WERI-Rb-1 (cell line): ENCODE data around the gene CUEDC2.
A peak's percentile ranks its signal among the peaks of the same experiment; 100 is the strongest.

Source experiments
- DNase-seq: peaks from one replicate; pipeline ENCODE4 v3.0.0-alpha.2; 2020
- H3K27ac ChIP-seq: fragments of 250-450 bp; sonication (Bioruptor Pico); 2 replicates; pipeline ENCODE4 v1.5.1; 2020; ENCODE audit warnings: mild to moderate bottlenecking, moderate library complexity
- H3K27me3 ChIP-seq: fragments of 250-450 bp; sonication (Bioruptor Pico); 2 replicates; pipeline ENCODE4 v1.5.1; 2021; ENCODE audit warnings: mild to moderate bottlenecking, low read depth, moderate library complexity; ENCODE audit not compliant: insufficient read depth, severe bottlenecking
- H3K36me3 ChIP-seq: fragments of 250-450 bp; sonication (Bioruptor Pico); 2 replicates; pipeline ENCODE4 v1.5.1; 2020; ENCODE audit warnings: mild to moderate bottlenecking, moderate library complexity
- H3K4me3 ChIP-seq: 2 replicates; pipeline ENCODE4 v1.5.1; 2011; ENCODE audit warnings: low read depth, mild to moderate bottlenecking, control low read depth, low read length
- H3K9me3 ChIP-seq: fragments of 250-450 bp; sonication (Bioruptor Pico); 2 replicates; pipeline ENCODE4 v1.5.1; 2021; ENCODE audit warnings: mild to moderate bottlenecking, moderate library complexity; ENCODE audit not compliant: severe bottlenecking
- TF ChIP-seq, protein P1 (sequence below): IDR thresholded peaks from 2 replicates; pipeline ENCODE4 v1.5.1; 2011; ENCODE audit warnings: low read depth, mild to moderate bottlenecking, control low read depth, inconsistent platforms, low read length

Gene CUEDC2

DNA sequence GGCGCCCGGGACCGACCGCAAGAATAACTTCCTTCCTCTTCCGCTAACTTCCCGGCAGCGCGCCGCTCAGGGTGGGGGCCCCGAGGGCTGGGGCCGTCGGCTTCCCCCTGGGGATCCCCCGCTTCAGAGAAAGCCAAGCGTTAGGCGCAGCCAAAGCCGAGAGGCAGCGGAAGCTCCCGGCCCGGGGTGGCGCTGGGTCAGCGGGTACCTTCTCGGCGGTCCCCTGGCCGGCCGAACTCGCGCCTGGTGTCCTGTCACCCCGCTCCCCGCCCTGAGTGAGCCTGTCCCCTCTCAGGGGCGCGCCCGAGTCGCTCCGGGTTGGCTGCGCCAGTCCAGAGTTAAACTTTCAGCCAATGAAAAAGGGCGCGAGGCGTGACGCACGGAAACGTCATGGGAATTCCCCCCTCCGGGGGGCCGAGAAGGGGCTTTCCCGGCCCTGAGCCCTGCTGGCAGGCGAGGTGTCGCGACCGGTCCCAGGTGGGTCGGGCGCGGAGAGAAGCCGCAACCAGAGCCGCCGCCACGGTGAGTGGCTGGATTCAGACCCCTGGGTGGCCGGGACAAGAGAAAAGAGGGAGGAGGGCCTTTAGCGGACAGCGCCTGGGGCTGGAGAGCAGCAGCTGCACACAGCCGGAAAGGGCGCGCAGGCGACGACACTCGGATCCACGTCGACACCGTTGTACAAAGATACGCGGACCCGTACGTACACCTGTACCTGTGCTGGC, 38.1 kb downstream of the CUEDC2 start:
- peak; percentile 94 for DNase-seq

DNA sequence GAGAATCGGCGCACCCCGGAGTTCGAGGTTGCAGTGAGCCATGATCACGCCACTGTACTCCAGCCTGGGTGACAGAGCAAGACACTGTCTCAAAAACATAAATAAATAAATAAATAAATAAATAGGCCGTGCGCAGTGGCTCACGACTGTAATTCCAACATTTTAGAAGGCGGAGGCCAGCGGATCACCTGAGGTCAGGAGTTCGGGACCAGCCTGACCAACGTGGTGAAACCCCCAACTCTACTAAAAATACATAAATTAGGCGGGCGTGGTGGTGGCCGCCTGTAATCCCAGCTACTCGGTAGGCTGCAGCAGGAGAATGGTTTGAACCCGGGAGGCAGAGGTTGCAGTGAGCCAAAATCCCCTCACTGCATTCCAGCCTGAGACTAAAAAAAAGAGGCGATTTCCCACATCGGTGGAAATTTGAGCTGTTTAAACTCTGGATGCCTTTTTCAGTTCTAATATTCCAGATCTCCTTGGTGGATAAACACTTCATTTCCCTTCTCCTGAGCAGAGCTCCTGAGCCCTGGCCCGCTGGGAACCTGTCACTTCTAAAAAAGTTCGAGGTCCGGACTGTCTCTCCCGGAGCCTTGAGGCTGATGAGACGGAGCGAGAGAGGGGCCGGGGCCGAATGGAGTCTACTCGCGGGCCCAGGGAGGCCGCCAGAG, 38.8 kb downstream of the CUEDC2 start:
- TF ChIP-seq, protein P1, sequence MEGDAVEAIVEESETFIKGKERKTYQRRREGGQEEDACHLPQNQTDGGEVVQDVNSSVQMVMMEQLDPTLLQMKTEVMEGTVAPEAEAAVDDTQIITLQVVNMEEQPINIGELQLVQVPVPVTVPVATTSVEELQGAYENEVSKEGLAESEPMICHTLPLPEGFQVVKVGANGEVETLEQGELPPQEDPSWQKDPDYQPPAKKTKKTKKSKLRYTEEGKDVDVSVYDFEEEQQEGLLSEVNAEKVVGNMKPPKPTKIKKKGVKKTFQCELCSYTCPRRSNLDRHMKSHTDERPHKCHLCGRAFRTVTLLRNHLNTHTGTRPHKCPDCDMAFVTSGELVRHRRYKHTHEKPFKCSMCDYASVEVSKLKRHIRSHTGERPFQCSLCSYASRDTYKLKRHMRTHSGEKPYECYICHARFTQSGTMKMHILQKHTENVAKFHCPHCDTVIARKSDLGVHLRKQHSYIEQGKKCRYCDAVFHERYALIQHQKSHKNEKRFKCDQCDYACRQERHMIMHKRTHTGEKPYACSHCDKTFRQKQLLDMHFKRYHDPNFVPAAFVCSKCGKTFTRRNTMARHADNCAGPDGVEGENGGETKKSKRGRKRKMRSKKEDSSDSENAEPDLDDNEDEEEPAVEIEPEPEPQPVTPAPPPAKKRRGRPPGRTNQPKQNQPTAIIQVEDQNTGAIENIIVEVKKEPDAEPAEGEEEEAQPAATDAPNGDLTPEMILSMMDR, result peak; percentile 79; the same call in 1 of the 2 replicates
- H3K36me3 ChIP-seq, result peaks cover 8% of the 10 kb centered on the region; the same call in 1 of the 2 replicates
- H3K9me3 ChIP-seq, result no peaks in the 10 kb centered on the region
- no peak for DNase-seq
- no peaks in the 10 kb centered on the region for H3K27me3 ChIP-seq
- no peak overlapping the region; the same call in 1 of the 2 replicates for H3K27ac ChIP-seq
- peak overlapping the region; percentile 71 for H3K4me3 ChIP-seq

More for the DNA sequence above, 38.1 kb downstream of the CUEDC2 start:
- Histone ChIP-seq H3K9me3 (no peaks in the 10 kb centered on the region), H3K4me3 (peak overlapping the region; percentile 71), H3K27ac (peak overlapping the region; percentile 50; the same call in 1 of the 2 replicates), H3K36me3 (peaks cover 8% of the 10 kb centered on the region; the same call in 1 of the 2 replicates), H3K27me3 (no peaks in the 10 kb centered on the region)
- TF ChIP-seq, protein P1, result no peak; the same call in 1 of the 2 replicates

DNA sequence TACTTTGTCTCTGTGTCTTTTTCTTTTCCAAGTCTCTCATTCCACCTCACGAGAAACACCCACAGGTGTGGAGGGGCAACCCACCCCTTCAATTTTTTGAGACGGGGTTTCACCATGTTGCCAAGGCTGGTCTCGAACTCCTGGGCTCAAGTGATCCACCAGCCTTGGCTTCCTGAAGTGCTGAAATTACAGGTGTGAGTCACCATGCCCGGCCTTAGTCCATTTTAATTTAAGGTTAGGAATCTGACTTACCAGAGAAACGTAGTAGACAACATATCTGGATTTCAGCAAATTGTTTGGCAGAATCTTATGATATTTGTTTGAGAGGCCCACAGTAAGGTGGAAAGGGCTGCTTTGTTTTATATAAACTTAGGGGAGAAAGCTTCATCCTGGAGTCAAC, 40.1 kb downstream of the CUEDC2 start:
- no peak overlapping the region for H3K4me3 ChIP-seq
- H3K27me3 ChIP-seq, result no peaks in the 10 kb centered on the region
- H3K27ac ChIP-seq, result peak overlapping the region; percentile 41
- H3K36me3 ChIP-seq, result no peaks in the 10 kb centered on the region
- TF ChIP-seq, protein P1, result no peak
- no peak for DNase-seq
- H3K9me3 ChIP-seq, result no peaks in the 10 kb centered on the region

DNA sequence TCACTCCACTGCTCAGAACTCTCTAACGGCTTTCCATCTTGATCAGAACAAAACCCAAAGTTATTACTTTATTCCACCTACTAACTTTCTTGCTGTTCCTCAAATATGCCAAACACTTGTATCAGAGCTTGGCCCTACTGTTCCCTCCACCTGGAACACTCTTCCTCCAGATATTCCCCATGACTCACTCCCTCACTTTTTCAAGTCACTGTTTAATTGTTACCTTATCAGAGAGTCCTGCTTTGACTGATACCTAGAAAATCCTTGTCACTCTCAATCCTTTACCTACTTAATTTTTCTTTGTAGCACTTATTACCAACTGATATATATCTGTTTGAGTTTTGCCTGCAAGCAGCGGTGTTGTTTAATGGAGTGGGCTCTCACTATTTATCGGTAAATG, 42.5 kb downstream of the CUEDC2 start:
- Histone ChIP-seq H3K27me3 (no peaks in the 10 kb centered on the region), H3K9me3 (no peaks in the 10 kb centered on the region), H3K36me3 (no peaks in the 10 kb centered on the region), H3K27ac (no peak overlapping the region; the same call in 1 of the 2 replicates), H3K4me3 (no peak overlapping the region)
- TF ChIP-seq, protein P1, result no peak
- DNase-seq, result no peak

DNA sequence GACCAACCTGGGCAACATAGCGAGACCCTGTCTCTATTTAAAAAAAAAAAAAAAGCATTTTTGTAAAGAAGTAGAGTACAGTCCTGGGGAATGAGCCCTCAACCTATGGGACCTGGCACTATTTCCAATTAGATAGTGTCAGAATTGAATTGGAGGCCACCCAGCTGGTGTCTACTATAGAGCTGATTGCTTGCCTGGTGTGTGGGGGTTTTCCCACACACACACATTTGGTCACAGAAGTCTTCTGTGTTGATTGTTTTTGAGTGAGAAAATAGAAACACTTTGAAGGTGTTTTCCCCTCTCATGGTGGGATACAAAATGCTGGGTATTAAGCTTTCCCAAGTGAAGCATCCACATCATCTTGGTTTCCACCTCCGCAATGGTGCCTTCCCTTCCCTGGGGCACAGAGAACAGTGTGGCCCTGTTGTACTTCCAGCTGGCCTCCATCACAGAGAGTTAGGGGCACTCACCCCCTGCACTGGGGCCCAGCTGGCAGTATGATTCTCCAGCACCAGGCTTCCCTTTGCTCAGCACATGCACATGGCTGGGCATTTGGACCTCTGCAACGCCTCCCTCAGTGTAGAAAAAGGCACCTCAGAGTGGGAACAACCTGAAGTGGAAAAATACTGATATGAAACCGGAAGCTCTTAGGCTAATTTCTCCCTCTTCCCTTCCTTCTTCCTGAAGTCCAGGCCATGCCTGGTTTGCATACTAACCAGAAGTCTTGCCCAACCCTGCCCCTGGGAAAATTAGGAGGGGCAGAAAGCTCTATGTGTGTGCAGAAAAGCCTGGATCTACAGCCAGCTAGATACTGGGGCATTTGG, 47.6 kb downstream of the CUEDC2 start:
- TF ChIP-seq, protein P1, result no peak
- H3K27ac ChIP-seq, result no peak overlapping the region

More for the DNA sequence above, 47.6 kb downstream of the CUEDC2 start:
- Histone ChIP-seq H3K9me3 (no peaks in the 10 kb centered on the region), H3K4me3 (no peak overlapping the region), H3K36me3 (peaks cover 26% of the 10 kb centered on the region), H3K27me3 (no peaks in the 10 kb centered on the region)
- no peak for DNase-seq
